NCI-H2029 treated with DMSO at 0.1 percent for 48 hours (cell line): ENCODE data around the gene SV2C.
"Not testable (repeated sequence)": the region's sequence is repeated elsewhere in the genome, so short reads cannot be mapped to it uniquely, and the experiment has no call there.

Source experiments
- DNase-seq: peaks from one replicate; lab custom pipeline; 2025; lab: John Stamatoyannopoulos, UW

SV2C gene

GRCh38 chr5:76303921-76304320, 220.7 kb downstream of the SV2C start:
- DNase-seq: peak; percentile 51

- no peak for DNase-seq
These were observed 222.1 kb downstream of the SV2C start for GRCh38 chr5:76305269-76305668.

- DNase-seq: no peak
These were observed 222.6 kb downstream of the SV2C start for GRCh38 chr5:76305775-76306174.

- no peak for DNase-seq
These were observed 227.0 kb downstream of the SV2C start for GRCh38 chr5:76310208-76310607.

GRCh38 chr5:76312783-76313182, 229.6 kb downstream of the SV2C start:
- DNase-seq: no peak

- DNase-seq: no peak
These were observed 231.5 kb downstream of the SV2C start for GRCh38 chr5:76314643-76315042.

- no peak for DNase-seq
These were observed 236.5 kb downstream of the SV2C start for GRCh38 chr5:76319673-76320072.

GRCh38 chr5:76323494-76323893, 240.3 kb downstream of the SV2C start:
- DNase-seq: not testable (repeated sequence)

- no peak for DNase-seq
These were observed 242.1 kb downstream of the SV2C start for GRCh38 chr5:76325326-76325725.

GRCh38 chr5:76325876-76326491, 242.8 kb downstream of the SV2C start:
- no peak for DNase-seq

- DNase-seq: no peak
These were observed 243.6 kb downstream of the SV2C start for GRCh38 chr5:76326577-76327302.

GRCh38 chr5:76329346-76329745, 246.2 kb downstream of the SV2C start:
- DNase-seq: no peak

GRCh38 chr5:76331126-76331525, 247.9 kb downstream of the SV2C start:
- DNase-seq: no peak

- DNase-seq: no peak
These were observed 248.9 kb downstream of the SV2C start for GRCh38 chr5:76332102-76332501.

GRCh38 chr5:76332611-76333205, 249.5 kb downstream of the SV2C start:
- DNase-seq: no peak

GRCh38 chr5:76333571-76333970, 250.4 kb downstream of the SV2C start:
- DNase-seq: no peak

- DNase-seq: no peak
These were observed 251.4 kb downstream of the SV2C start for GRCh38 chr5:76334574-76334973.

- not testable (repeated sequence) for DNase-seq
These were observed 252.3 kb downstream of the SV2C start for GRCh38 chr5:76335451-76335850.

GRCh38 chr5:76336253-76336809, 253.1 kb downstream of the SV2C start:
- DNase-seq: not testable (repeated sequence)

GRCh38 chr5:76337953-76338451, 254.8 kb downstream of the SV2C start:
- no peak for DNase-seq

- no peak for DNase-seq
These were observed 256.7 kb downstream of the SV2C start for GRCh38 chr5:76339919-76340318.

- no peak for DNase-seq
These were observed 258.6 kb downstream of the SV2C start for GRCh38 chr5:76341651-76342334.
